HL-60 (cell line): ENCODE data around the gene CTNS.

Source experiments
- CTCF ChIP-seq: IDR thresholded peaks from one replicate; pipeline ENCODE4 v1.5.1; 2011; ENCODE audit warnings: low read length, control low read depth, inconsistent platforms; ENCODE audit not compliant: insufficient read depth
- POLR2AphosphoS5 ChIP-seq: IDR thresholded peaks from 2 replicates; pipeline ENCODE4 v1.6.1; 2012; ENCODE audit warnings: low read depth
- REST ChIP-seq: IDR thresholded peaks from 2 replicates; pipeline ENCODE4 v1.6.1; 2012; ENCODE audit warnings: low read depth; ENCODE audit not compliant: insufficient replicate concordance

GRCh38 chr17:3600529-3601205 lies 35.9 kb upstream of the CTNS start:
- TF ChIP-seq CTCF: no peak
- TF ChIP-seq POLR2AphosphoS5: no peak
- TF ChIP-seq REST: no peak
